ENCODE data around the gene PNMA5.

PNMA5 gene

DNA sequence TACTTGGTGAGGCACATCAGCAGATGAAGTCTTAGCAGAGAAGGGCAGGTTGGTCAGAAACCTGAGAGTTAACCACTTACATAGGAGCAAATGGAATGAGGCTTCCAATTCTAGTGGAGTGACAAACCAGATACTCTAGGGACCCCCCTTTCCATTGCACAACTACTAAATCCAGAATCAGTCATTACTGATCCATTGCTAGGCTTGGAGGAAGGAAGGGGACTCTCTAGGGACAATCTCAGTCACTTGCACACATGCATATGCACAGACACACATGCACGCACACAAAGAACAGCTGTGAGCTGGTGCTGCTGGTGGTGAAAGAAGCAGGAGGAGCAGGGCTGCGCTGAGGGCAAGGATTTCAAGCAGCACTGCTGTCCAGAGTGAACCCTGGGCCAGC, 25.7 kb downstream of the PNMA5 start:
- peak in 1 of 42 donors; percentile 9 for DNase-seq
- intact Hi-C loops (cut with DNase I) = loop anchor here (10.0 kb wide), 1 partner anchor 697 kb away; no protein-coding TSS in a partner anchor

DNA sequence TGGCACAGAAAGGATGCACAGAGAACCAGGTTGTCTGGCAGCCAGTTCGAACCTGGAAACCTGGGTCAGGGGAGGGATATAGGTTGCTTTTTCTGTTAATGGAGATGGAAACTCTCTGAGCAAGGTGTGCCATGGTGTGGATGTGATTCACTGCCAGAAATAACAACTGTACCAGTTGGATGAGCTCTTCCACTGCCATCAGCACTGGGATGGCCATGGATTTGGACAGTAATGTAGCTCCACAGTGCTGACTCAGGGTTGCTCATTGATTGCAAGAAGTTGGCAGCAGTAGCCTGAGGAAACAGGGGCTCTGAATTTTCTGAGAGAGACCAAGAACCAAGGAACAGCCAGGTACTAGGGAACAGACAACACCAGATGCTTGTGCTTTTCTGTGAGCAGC, 33.8 kb downstream of the PNMA5 start:
- intact Hi-C loops (cut with DNase I) = loop anchor here (10.0 kb wide), 1 partner anchor 705 kb away; no protein-coding TSS in a partner anchor
- no peak for DNase-seq

DNA sequence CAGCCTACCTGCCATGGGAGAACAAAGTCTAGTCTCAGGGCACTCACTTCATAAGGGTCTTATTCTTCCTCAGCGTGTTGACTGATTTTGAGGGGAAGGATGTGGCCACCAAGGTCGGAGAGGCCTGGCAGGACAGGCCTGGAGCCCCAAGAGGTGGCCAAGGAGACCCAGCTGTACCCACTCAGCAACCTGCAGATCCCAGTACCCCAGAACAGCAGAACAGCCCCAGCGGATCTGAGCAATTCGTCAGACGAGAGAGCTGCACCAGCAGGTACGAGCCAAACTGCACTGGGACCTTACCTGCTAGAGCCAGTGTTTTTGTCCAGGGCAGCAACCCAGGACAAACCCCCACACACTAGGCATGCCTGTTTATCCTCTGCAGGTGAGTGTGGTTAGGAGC, 34.3 kb downstream of the PNMA5 start:
- no peak for DNase-seq
- intact Hi-C loops (cut with DNase I) = loop anchor here (10.0 kb wide), 1 partner anchor 705 kb away; no protein-coding TSS in a partner anchor

DNA sequence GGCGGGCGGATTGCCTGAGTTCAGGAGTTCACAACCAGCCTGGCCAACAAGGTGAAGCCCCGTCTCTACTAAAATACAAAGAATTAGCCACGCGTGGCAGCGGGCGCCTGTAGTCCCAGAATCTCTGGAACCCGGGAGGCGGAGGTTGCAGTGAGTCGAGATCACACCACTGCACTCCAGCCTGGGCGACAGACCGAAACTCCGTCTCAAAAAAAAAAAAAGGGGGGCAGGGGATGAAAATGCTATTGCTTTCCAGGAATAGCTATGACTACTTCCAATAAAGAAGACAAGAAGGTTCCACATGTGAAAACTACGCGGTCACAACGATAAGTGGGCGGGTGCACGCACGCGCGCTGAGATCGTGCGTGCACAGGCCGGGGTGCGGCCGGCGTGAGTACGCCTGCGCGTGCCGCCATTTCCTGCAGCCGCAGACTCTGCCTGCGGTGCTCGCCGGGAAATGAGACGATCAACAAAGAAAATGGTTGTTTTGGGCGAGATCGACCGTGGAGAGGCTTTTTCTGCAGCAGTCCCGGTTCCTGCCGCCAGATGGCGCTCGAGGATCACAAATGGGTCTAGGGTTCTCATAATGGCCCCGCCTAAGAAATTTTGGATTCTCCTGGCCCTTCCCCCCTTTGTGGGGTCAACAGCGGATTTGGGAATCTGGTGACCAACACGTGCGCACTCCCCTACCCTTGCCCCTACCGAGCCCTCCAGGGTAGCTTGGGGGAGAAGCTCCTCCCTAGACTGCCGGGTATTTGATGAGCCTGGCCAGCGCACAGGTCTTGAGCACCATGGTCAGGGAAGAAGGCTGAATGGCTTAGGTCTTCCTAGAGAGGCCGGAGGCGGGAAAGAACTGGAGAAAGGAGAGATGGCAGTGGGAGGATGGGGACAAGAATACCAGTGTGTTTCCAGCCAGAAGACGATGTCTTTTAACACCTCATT, 35.1 kb downstream of the PNMA5 start:
- intact Hi-C loops (cut with DNase I) = no loop called here
- peak; percentile 61 to 95 (median 89) for DNase-seq

GRCh38 chrX:152958047-152958446, 35.9 kb downstream of the PNMA5 start:
- intact Hi-C loops (cut with DNase I) = no loop called here
- peak in 13 of 42 donors; percentile 8 to 64 (median 26) for DNase-seq

GRCh38 chrX:152950786-152951185, 43.1 kb downstream of the PNMA5 start:
- intact Hi-C loops (cut with DNase I) = no loop called here
- no peak for DNase-seq

GRCh38 chrX:152949114-152949513, 44.8 kb downstream of the PNMA5 start:
- intact Hi-C loops (cut with DNase I) = loop anchor here (10.0 kb wide), 1 partner anchor 556 kb away; no protein-coding TSS in a partner anchor
- peak in 1 of 42 donors; percentile 13 for DNase-seq

- DNase-seq = peak in 1 of 42 donors; percentile 17
- intact Hi-C loops (cut with DNase I) = loop anchor here (10.0 kb wide), 1 partner anchor 558 kb away; no protein-coding TSS in a partner anchor
These were observed 47.2 kb downstream of the PNMA5 start for GRCh38 chrX:152946681-152947080.

DNA sequence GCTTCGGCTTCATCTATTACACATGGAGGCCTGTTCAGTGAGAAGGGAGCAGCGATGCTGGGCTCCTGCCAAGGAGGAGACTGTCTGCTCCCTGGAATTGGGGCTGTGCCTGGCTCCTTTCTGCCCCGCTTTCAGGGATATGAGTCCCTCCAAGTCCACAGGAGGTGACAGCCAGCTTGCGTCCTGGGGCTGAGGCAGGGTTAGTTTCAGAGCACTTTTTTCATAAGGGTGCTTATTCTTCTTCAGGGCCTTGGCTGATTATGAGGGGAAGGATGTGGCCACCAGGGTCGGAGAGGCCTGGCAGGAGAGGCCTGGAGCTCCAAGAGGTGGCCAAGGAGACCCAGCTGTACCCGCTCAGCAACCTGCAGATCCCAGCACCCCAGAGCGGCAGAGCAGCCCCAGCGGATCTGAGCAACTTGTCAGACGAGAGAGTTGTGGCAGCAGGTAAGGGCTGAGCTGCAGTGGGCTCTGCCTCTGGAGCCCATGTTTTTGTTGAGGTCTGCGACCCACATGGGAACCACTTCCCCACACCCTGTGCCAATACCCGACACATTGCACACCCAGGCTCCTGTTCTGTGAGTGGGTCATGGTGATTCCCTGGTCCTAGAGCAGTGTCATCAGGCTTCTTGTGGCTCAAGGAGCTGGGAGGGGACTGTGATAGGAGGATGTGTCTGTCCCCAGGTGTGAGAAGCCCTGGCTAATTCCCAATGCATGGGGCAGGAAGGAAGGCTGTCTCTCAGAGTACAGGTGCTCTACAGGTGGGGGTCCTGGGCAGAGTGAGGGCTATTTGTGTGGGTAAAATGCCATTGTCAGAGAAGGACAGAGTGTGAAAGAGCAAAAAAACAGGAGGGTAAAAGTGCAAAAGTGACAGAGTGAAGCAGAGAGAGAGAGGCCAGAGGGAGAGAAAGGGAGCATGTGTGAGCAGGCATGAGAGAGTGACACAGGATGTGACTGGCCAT, 48.6 kb downstream of the PNMA5 start:
- intact Hi-C loops (cut with DNase I) = loop anchor here (10.0 kb wide), 1 partner anchor 560 kb away; no protein-coding TSS in a partner anchor
- DNase-seq = no peak

GRCh38 chrX:152943826-152944225, 50.1 kb downstream of the PNMA5 start:
- no peak for DNase-seq
- intact Hi-C loops (cut with DNase I) = loop anchor here (10.0 kb wide), 1 partner anchor 561 kb away; no protein-coding TSS in a partner anchor

DNA sequence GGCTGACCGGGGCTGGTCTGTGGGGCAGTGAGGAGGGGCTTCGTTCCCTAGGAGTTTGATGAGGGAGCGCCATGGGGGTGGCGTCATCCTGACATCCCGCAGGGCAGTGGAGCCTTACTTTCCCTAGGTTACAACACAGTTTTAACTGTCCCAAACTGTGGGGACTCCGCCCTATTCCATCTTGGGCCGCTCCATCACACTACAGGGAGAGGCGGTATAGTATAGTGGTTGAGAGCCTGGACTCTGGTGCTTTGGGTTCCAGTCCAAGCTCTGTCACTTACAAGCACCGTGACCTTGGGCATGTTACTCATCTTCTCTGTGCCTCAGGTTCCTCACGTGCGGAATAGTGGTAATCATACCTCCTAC, 51.9 kb downstream of the PNMA5 start:
- intact Hi-C loops (cut with DNase I) = loop anchor here (10.0 kb wide), 1 partner anchor 563 kb away; no protein-coding TSS in a partner anchor
- DNase-seq = no peak

DNA sequence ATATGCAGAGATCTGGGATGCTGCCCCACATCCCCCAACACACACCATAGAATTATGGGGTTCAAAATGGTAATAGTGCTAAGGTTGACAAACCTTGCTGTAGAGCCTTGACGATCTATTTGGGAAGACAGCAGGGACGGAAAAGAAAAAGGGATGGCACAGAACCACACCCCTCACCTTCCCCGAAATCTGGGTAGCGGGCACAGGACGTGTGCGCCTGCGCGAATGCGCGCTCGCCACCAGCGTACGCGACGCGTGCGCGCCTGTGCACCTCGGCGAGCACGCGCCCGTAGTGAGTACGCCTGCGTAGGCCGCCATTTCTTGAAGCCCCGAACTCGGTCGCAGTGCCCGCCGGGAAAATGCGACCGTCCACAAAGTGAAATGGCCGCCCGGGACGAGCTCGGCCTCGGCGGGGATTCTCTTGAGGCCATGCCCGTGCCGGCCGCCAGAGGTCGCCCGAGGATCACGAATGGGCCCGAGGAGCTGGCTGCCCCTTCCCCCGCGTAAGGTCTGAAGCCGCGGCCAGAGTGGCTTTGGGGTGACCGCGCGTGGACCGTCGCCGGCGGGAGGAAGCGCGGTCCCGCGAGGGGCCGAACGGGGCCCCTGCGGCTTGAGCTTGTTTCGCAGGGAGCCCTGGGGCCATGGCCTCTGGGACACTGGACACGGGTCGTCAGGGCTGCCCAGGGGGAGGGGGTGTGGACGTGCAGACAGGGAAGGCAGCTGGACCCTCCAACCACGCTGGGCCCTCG, 52.4 kb downstream of the PNMA5 start:
- intact Hi-C loops (cut with DNase I) = loop anchor here (10.0 kb wide), 1 partner anchor 563 kb away; no protein-coding TSS in a partner anchor
- DNase-seq = peak; percentile 75 to 95 (median 88)
